Measurements from ENCODE around the gene CLTA.

GRCh38 chr9:36146651-36147050, 44.1 kb upstream of the CLTA start:
- no peak for TF ChIP-seq EZH2 (IDR thresholded peaks at IDR 0.05; ENCODE audit: low read length)
- TF ChIP-seq CTCF (optimal IDR thresholded peaks at IDR 0.05 in 1 of 3, IDR thresholded peaks at IDR 0.05 in 1 of 3, conservative IDR thresholded peaks at IDR 0.05 in 1 of 3; ENCODE audit: extremely low read depth in 1 of 3, insufficient read depth in 2 of 3, low read length in 3 of 3), result no peak
